Measurements from ENCODE around the gene SZT2.
"Not testable (repeated sequence)": the region's sequence is repeated elsewhere in the genome, so short reads cannot be mapped to it uniquely, and the experiment has no call there.

Gene SZT2

DNA sequence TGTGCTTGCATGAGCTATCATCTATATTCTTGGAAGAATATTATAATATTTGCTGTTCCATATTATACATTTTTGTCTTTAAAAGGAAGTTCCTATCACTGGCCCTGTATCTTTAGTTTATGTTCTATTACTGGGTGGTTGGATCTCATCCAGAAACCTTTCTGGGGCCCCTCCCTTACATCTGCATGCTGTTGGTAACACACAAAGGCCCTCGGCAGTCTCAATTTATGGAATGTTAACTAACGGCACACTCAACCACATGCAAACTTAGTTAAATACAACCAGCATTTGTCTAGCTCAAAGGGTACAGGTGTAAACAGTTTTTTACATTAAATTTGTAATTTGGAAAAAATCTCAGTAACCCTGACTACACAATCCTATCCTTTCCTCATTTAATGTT, 73.8 kb downstream of the SZT2 start:
- DNase-seq = no peak

DNA sequence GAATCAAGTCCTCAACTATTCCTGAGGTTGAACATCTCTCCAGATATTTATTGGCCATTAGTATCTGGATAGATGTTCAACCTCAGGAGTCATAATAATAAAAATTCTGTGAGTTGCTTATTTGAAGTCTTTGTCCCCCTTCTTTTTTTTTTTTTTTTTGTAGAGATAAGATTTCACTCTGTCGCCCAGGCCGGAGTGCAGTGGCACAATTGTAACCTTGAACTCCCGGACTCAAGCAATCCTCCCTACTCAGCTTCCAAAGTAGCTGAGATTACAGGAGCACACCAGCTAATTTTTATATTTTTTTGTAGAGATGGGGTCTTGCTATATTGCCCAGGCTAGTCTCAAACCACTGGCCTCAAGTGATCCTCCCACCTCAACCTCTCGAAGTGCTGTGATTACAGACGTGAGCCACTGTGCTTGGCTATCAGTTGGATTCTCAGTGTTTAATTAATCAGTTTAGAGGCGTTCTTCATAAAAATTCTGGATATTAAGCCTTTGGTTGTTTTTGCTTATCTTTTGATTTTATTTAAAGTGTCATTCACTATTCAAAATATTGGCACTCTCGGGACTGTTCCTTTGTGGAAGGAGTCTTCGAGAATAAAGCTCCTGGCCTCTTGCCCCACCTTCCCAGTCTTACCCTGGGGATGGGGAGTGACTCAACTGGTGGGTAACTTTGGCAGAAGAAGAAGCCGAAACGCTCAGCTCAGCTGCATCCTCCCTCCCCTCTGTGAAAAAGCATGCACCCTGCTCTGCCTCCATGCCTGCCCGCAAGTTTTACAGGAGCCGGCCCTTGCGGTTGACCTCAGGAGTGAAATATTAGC, 75.2 kb downstream of the SZT2 start:
- DNase-seq = no peak

DNA sequence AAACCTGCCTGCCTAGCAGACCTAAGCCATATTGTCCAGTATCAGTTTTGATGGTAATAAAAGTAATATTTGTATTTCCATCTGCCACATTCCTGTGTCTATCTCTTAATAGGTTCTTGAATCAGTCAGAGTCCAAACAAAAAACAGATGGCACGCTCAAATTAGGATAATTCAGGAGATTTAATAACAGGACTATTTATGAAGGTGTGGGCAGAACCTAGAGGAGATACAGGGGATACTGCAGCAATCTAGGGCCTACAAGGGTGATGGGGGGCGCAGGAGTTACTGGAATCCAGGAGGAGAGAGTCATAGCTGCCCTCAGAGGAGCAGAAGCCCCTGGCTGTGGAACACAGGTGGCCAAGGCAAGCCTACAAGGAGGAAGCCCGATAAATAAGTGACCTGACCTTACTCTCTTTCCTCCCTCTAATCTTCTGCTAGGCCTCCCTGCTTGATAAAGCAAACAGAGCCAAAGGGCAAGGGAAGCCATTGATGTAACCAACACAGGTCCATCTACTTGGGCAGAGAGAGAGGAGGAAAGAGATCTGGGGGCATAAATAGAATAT, 75.9 kb downstream of the SZT2 start:
- DNase-seq = no peak

DNA sequence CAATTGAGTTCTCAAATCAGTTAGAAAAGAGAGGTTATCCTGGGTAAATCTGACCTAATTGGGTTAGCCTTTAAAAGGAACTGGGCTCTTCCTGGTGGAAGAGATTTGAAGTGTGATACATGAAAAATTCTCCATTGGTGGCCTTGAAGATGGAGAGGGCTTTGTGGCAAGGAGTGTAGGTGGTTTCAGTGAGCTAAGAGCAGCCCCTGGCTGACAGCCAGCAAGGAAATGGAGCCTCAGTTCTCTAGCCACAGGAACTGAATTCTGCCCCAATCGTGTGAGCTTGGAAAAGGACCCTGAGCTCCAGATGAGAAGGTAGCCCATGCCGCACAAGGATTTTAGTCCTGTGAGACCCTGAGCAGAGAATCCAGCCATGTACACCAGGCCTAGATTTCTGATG, 76.7 kb downstream of the SZT2 start:
- DNase-seq = no peak

DNA sequence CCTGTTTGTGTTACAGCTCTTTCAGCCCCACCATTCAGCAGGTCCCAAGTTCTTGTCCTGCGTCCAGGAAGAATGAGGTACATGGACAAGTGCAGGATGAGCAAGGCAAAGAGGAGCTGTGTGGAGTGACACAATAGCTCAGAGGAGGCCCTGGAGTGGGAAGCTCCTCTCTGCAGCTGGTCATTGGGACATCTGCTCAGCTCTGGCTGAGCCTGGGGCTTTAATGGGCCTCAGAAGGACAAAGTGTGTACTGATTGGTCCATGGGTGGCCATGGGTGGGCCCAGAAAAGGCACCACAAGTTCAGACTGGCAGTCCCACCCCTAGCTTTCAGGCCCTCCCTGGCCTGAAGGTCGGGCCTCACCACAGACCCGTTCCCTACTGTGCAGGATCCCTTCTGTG, 78.7 kb downstream of the SZT2 start:
- no peak for DNase-seq

DNA sequence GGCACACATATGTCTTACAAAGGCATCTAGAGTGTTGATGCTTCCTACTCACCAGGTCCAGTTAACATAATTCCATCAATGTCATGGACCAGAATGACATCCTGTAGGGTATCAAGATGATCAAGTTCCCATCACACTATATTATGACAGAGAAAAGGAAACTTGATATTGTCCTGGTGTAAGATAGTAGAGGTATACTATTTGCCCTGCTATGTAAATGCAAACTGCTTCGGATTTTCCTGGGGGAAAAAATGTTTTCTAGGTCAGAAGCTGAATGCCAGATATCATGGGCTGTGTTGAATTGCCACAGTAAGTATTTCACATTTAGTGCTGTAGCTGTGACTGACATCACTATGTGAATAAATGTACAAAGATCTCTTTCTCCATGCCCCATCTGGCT, 80.2 kb downstream of the SZT2 start:
- no peak for DNase-seq

DNA sequence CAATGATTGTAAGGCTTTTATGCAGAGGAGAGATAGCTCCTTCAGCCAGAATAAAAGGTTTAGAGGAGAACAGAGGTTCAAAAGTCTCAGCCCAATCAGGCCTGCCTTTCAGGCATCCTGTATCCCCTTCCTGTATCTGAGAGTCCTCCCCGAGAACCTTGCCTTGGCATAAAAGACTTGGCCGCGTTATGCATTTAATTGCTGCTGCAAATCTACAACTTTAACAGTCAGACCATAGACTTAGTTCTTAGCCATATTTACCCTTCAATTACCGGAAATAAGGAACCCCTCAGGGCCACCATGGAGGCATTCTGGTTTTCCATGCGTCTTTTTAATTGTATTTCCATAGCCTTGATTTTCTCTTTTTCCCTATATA, 82.4 kb downstream of the SZT2 start:
- no peak for DNase-seq

DNA sequence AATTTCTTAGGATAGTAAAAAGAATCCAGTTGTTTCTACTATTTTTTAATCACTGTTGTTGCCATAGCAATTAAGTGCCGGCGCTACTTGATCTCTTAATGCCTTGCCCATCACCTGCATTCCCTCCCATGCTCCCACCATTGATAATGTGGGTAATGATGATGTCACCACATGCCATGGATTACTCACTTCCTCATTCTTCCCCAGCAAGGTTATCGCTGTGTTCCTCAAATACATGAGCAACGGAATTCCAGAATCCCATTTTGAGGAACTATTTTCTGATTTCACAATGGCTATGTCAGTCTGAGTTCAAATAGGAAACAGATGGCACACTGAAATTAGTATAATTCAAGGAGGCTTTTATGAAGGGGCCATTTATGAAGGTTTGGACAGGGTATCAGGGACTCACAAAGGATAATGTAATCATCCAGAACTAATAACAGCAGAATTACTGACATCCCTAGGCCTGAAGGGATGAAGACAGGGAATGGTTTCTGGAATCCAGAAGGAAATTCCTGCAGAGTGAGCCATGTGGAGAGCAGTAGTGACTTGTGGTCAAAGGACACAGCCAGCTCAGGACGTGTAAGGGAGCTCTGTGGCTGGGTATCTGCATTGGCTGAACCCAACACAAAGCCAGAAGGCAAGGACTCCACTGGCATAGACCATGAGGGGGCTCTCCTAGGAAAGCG, 82.9 kb downstream of the SZT2 start:
- not testable (repeated sequence) for DNase-seq

DNA sequence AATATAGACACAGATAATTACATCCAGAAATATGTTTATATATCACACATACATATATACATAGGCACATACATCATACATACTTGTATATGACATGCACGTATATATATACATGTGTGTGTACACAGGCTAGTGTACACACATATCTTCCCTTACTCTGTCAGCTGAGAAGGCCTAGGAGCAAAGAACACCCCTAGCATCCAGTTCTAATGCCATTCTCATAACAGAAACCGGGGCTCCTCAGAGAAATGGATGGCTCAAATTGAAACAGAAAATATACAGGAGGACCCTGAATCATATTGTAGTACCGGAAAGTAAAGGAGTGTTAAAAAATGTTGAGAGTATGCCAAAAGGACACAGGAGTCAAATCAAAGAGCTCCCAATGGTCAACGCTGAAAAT, 83.8 kb downstream of the SZT2 start:
- DNase-seq = no peak

DNA sequence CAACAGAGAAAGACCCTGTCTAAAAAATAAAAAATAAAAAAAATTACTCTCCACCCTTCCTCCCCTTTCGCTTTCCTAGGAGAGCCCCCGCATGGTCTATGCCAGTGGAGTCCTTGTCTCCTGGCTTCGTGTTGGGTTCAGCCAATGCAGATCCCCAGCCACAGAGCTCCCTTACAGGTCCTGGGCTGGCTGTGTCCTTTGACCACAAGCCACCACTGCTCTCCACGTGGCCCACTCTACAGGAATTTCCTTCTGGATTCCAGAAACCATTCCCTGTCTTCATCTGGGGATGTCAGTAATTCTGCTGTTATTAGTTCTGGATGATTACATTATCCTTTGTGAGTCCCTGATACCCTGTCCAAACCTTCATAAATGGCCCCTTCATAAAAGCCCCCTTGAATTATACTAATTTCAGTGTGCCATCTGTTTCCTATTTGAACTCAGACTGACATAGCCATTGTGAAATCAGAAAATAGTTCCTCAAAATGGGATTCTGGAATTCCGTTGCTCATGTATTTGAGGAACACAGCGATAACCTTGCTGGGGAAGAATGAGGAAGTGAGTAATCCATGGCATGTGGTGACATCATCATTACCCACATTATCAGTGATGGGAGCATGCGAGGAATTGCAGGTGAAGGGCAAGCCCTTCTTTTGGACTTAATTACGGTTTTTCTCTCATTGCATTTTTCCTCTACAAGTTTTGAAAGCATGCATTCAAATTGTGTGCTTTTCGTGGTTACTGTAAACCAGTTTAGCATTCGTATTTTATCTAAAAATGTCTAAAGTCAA, 86.1 kb downstream of the SZT2 start:
- not testable (repeated sequence) for DNase-seq

DNA sequence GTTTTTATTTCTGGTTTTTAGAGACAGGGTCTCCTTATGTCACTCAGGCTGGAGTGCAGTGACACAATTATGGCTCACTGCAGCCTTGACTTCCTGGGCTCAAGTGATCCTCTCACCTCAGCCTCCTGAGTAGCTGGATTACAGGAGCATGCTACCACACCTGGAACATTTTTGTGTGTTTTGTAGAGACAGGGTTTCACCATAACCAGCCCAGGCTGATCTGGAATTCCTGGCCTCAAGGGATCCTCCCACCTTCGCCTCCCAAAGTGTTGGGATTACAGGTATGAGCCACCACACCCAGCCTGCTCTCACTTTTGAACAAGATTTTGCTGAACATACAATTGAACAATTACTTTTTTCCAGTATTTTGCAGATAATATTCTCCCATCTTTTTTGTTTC, 88.0 kb downstream of the SZT2 start:
- no peak for DNase-seq

DNA sequence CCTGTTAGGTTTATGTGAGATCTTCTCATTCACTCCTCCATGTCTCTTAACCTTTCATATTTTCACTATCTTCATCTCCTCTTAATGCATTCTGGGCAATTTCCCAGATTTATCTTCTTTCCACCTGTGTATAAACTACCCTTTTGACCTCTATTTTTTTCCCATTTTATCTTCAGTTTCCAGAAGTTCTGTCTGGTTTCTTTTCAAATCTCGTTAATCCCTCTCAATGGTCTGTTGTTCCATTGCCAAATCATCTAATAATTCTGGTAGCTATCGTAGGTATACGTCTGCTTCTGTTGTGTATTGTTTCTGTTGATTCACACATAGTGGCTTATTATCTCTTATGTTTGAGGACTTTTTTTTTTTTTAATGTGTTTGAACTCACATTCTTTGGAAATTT, 89.7 kb downstream of the SZT2 start:
- DNase-seq = no peak

DNA sequence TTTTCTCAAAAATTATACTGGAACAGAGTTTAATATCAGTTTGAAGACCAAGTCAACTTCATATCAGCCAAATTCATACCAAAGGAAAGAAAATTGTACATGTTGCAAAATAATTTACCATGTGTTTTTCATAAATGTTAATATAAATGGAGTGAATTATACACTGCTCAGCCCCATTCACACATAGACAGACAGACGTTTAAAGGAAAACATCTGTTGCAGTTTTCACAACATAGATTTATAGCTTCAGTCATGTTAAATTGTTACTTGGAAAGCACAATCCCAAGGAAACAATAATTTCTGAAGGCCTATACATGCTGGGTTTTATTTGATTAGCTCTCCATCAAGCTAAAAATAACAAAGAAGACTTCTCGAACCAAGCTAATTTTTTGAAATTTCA, 91.8 kb downstream of the SZT2 start:
- DNase-seq = no peak

DNA sequence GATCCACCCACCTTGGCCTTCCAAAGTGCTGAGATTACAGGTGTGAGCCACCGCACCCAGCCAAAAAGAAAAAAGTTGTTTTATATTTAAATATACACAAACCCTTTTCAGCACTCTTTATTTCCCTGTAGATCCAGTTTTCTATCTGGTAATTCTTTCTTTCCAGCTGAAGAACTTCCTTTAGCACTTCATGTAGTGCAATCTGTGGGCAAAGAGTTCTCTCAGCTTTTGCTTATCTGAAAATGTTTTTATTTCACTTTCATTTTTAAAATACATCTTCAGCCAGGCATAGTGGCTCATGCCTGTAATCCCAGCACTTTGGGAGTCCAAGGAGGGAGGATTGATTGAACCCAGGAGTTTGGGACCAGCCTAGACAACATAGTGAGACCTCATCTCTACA, 92.5 kb downstream of the SZT2 start:
- no peak for DNase-seq

DNA sequence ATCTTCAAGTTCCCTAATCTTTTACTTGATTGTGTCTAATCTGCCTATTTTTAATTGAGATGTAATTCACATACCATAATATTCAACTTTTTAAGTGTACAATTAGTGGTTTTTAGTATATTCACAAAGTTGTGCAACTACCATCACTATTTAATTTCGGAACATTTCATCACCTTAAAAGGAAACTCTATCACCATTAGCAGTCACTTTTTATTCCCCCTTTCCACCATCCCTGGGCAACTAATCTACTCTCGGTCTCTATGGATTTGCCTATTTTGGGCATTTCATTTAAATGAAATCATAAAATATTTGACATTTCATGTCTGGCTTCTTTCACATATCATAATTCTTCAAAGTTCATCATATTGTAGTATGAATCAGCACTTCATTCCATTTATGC, 94.7 kb downstream of the SZT2 start:
- DNase-seq = no peak

DNA sequence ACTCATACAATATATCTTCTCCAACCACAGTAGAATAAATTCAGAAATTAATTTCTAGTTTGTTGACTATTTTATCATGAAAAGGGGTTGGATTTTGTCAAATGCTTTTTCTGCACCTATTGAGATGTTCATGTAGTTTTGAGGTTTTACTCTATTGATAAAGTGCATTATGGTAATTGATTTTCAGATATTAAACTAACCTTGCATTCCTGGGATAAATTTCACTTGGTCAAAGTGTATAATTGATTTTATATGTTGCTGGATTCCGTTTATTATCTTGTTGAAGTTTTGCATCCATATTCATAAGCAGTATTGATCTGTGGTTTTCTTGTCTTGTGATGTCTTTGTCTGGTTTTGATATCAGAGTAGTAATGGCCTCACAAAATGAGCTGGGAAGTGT, 98.5 kb downstream of the SZT2 start:
- no peak for DNase-seq

DNA sequence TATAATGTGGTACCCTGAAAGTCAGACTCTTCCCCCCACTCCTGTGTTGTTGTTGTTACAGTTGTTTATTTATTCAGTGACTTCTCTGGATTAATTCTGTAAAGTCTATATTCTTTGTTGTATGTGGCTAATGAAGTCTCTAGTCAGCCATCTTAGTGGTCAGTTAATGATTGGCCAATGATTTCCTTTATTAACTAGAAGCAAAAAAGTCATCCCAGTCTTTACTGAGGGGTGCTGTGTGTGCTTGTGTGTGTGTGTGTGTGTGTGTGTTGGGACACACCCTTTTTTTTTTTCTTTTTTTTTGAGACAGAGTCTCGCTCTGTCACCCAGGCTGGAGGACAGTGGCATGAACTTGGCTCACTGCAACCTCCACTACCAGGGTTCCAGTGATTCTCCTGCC, 101.4 kb downstream of the SZT2 start:
- no peak for DNase-seq

DNA sequence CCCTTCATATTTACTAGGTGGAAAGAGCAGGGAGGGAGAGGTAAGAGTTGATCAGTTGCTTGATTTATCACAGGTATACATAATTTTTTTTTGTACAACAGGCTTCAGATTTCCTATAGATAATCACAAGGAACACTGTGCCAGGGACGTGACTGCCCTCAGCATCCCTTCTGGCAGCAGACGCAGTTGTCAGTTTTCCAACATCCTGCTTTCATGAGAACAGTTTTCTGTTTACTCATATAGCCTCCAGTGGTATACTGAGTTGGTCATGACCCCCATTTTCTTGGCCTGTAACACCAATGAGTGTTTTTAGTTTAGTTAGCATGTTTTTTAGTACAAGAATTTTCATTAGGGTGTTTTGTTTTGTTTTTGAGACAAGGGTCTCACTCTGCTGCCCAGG, 103.1 kb downstream of the SZT2 start:
- no peak for DNase-seq

DNA sequence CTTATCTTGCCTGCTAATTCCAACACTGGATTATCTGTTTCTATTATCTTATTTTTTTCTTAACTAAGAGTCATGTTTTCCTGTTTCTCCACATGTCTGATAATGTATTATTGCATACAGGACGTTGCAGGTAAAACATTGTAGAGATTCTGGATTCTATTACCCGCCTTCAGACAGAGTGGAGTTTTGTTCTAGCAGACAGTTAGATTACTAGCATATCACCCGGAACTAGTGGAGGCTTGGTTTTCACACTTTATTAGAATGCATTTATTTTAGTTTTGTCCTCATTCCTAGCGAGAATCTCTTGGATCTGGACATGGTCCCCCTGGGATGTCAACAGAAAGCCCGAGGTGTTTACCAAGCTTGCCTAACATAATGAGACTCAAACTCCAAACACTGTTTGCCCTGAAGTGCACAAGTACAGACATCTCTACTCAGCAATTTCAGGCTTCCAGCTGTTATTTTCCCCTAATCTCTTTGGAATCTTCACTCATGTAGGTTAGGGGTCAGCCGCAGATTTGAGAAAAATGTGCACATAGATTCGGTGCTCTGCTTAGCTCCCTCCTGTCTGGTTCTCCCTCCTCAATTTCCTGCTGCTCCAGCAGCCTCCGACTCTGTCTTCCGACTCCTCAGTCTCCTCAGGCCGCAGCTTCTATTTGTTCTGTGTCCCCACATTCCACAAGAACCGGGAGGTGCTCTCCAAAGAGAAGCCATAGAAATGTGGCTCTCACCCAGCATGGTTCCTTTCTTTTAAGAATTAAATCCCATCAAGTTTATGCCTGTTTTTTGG, 104.2 kb downstream of the SZT2 start:
- no peak for DNase-seq

DNA sequence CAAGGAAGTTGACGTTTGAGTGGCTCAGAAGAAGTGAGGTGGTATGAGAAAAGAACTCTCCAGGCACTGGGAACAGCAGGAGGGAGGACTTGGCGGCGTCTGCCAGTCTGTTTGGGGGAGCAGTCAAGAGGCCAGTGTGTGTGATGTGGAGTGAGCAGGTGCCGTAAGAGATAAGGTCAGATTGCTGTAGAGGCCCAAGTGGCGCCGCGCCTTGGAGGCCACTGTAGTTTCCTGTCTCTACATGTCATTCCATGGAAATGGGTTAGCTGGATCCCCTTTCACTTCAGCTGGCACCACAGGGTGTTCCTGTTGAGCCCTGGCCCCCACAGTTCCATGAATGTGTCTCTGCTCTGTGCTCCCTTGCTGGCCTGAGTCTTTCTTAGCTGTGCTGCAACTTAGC, 105.5 kb downstream of the SZT2 start:
- no peak for DNase-seq

DNA sequence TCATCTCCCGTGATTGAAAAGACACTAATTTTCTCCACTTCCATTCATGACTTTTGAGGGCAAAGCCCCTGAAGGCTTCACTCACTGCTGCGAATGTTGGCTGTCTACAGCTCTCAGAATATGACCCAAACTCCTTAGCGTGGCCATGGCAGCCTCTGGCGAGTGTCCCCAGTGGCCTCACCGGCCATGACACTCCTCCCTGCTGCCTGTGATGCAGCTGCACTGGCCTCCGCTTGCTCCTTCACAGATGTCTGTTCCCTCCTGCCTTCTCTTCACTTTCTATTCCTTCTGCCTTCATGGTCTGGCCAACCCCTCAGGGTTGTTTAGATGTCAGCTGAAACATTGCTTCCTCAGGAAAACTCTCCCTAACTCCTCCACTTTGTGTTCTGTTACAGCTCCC, 110.2 kb downstream of the SZT2 start:
- DNase-seq = no peak

DNA sequence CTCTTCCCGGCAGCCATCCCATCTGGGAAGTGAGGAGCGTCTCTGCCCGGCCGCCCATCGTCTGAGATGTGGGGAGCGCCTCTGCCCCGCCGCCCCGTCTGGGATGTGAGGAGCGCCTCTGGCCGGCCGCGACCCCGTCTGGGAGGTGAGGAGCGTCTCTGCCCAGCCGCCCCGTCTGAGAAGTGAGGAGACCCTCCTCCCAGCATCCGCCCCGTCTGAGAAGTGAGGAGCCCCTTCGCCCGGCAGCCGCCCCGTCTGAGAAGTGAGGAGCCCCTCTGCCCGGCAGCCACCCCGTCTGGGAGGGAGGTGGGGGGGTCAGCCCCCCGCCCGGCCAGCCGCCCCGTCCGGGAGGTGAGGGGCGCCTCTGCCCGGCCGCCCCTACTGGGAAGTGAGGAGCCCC, 112.1 kb downstream of the SZT2 start:
- DNase-seq = not testable (repeated sequence)

DNA sequence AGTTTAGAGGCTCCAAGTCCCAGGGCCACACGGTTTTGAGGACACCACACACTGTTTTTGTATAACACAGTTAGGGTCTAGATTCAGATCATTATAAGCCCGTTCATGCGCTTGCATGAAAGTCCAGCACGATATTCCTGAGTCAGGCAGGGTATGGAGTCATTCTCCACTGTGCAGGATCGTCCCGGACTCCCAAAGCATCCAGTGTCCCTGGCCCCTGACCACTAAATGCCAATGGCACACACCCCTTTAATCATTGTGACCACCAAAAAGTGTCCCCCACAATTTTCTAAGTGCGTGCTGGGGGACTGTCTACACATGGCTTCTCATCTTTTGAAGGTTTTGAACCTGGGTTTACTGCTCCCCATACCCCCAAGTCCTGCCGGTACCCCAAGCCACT, 113.8 kb downstream of the SZT2 start:
- no peak for DNase-seq

Data from stimulated activated CD4-positive, alpha-beta T cell treated with anti-CD3 and anti-CD28 coated beads, Interleukin-2, amount 100 ng/mL, for 48 hours (primary cell).